HepG2 (cell line): Measurements from ENCODE around the gene DAO. TPM values are rescaled to one million over a fixed set of nuclear protein-coding genes. Genes with fewer than 3 reads are reported as not detected.
A peak's percentile ranks its signal among the peaks of the same experiment; 100 is the strongest.

Experiments
- ATAC-seq: fragments of 200-7000 bp; cut with Tn5 transposase; 3 replicates; pipeline ENCODE4 v1.9.1; 2020; ENCODE audit warnings: mild to moderate bottlenecking, moderate library complexity
- BruUV-seq: library from RNA; stranded (reverse); fragments of 400-500 nt; replicated peaks from 2 replicates; lab custom pipeline; 2021; lab: Mats Ljungman, UMichigan
- CTCF ChIA-PET: fragments of 300-600 bp; formaldehyde crosslinking; extraction: SDS; loops from one replicate; lab custom pipeline; 2021; ENCODE audit warnings: low total read pairs, inconsistent platforms, low intra/inter-chr PET ratio; lab: Yijun Ruan, JAX
- POLR2A ChIA-PET: fragments of 350-600 bp; sonication (Branson Sonifier 250); formaldehyde crosslinking; loops from one replicate; lab custom pipeline; 2020; ENCODE audit warnings: antibody characterized with exemption, inconsistent platforms; lab: Yijun Ruan, JAX
- DNase-seq: peaks from one replicate; pipeline ENCODE4 v3.0.0-alpha.2; 2015; ENCODE audit warnings: low spot score
- FAIRE-seq: peaks from 3 replicates; lab custom pipeline; 2011; peaks lifted over from hg19 to GRCh38; lab: Jason Lieb, UNC
- H2AFZ ChIP-seq: one replicate; pipeline ENCODE4 v1.6.1; 2011; ENCODE audit warnings: low read length, inconsistent platforms
- H3K27ac ChIP-seq: fragments of 300-600 bp; 3 replicates; pipeline ENCODE4 v1.8.0; 2011; ENCODE audit warnings: mixed run types, mild to moderate bottlenecking, mixed read lengths, low read length, inconsistent platforms; ENCODE audit not compliant: insufficient read depth; ENCODE audit errors: extremely low read length
- H3K27me3 ChIP-seq, 2 experiments: fragments of 200-600 bp in 1 of 2; 2 replicates in 1 of 2; 3 replicates in 1 of 2; pipeline versions ENCODE4 v1.6.0 to v1.8.0; 2011; ENCODE audit warnings: low read length in 2 of 2, mild to moderate bottlenecking in 2 of 2, moderate library complexity in 2 of 2, inconsistent platforms in 1 of 2; ENCODE audit not compliant: insufficient read depth in 2 of 2, control insufficient read depth in 1 of 2
- H3K36me3 ChIP-seq, 2 experiments: fragments of 200-600 bp in 1 of 2; replicated peaks in 1 of 2; 2 replicates in 1 of 2; 3 replicates in 1 of 2; pipeline versions ENCODE4 v1.5.1 to v1.8.0; 2011; ENCODE audit warnings: low read length in 2 of 2, inconsistent platforms in 1 of 2; ENCODE audit not compliant: insufficient read depth in 2 of 2, control insufficient read depth in 1 of 2
- H3K4me1 ChIP-seq: 2 replicates; pipeline ENCODE4 v1.5.1; 2012; ENCODE audit warnings: low read length, inconsistent platforms; ENCODE audit not compliant: insufficient read depth
- H3K4me2 ChIP-seq: 2 replicates; pipeline ENCODE4 v1.6.0; 2011; ENCODE audit warnings: low read depth, low read length, inconsistent platforms
- H3K4me3 ChIP-seq, 3 experiments: fragments of 200-600 bp in 1 of 3; sonication (generic), shearing (Covaris generic) in 1 of 3; replicated peaks in 1 of 3; 2 replicates each; pipeline ENCODE4 v1.5.1; 2011 to 2016; ENCODE audit warnings: low read length in 3 of 3, inconsistent platforms in 2 of 3, low read depth in 2 of 3, mild to moderate bottlenecking in 2 of 3, control low read depth in 1 of 3, mixed read lengths in 1 of 3; ENCODE audit not compliant: insufficient read depth in 1 of 3
- H3K79me2 ChIP-seq: one replicate; pipeline ENCODE4 v1.6.1; 2011; ENCODE audit warnings: low read length, inconsistent platforms; ENCODE audit not compliant: insufficient read depth
- H3K9ac ChIP-seq: 2 replicates; pipeline ENCODE4 v1.6.0; 2011; ENCODE audit warnings: mild to moderate bottlenecking, low read depth, low read length, inconsistent platforms; ENCODE audit not compliant: insufficient read depth
- H3K9me3 ChIP-seq: 2 replicates; pipeline ENCODE4 v1.5.1; 2012; ENCODE audit warnings: mild to moderate bottlenecking, low read length
- H4K20me1 ChIP-seq: 2 replicates; pipeline ENCODE4 v1.6.0; 2011; ENCODE audit warnings: inconsistent platforms, mild to moderate bottlenecking, low read length, moderate library complexity; ENCODE audit not compliant: insufficient read depth
- BHLHE40 ChIP-seq: IDR thresholded peaks from 2 replicates; pipeline ENCODE4 v1.6.1; 2011; ENCODE audit warnings: low read length, improper control_type of control experiment
- KDM5A ChIP-seq: fragments of 200-600 bp; sonication (generic); IDR thresholded peaks from 2 replicates; pipeline ENCODE4 v1.7.0; 2018; ENCODE audit warnings: antibody characterized with exemption, mild to moderate bottlenecking, low read length, borderline replicate concordance
- MAZ ChIP-seq, 2 experiments: sonication (generic) in 1 of 2; formaldehyde crosslinking in 1 of 2; IDR thresholded peaks; 2 replicates each; pipeline versions ENCODE4 v1.5.0 to v1.6.1; 2012 to 2020; ENCODE audit warnings: low read depth in 2 of 2, mild to moderate bottlenecking in 2 of 2, borderline replicate concordance in 1 of 2, improper control_type of control experiment in 1 of 2, low read length in 1 of 2, missing genetic modification reagents in 1 of 2, moderate library complexity in 1 of 2
- RXRA ChIP-seq: sonication (generic); formaldehyde crosslinking; IDR thresholded peaks from 2 replicates; pipeline ENCODE4 v1.5.1; 2020; ENCODE audit warnings: missing genetic modification reagents
- SKIL ChIP-seq: sonication (generic); formaldehyde crosslinking; IDR thresholded peaks from 2 replicates; pipeline ENCODE4 v1.8.0; 2022; ENCODE audit warnings: missing genetic modification reagents, mild to moderate bottlenecking, moderate library complexity, borderline replicate concordance
- SP5 ChIP-seq: IDR thresholded peaks from 2 replicates; pipeline ENCODE4 v1.6.1; 2016; ENCODE audit warnings: low read depth, borderline replicate concordance
- SPEN ChIP-seq: sonication (generic); formaldehyde crosslinking; IDR thresholded peaks from 2 replicates; pipeline ENCODE4 v1.5.1; 2020; ENCODE audit warnings: low read depth, mild to moderate bottlenecking, missing genetic modification reagents
- TBX3 ChIP-seq: fragments of 450-650 bp; IDR thresholded peaks from 2 replicates; pipeline ENCODE4 v1.6.1; 2017; ENCODE audit warnings: antibody characterized with exemption, mild to moderate bottlenecking, inconsistent platforms, borderline replicate concordance
- ZNF121 ChIP-seq: sonication (generic); formaldehyde crosslinking; IDR thresholded peaks from 2 replicates; pipeline ENCODE4 v1.5.0; 2020; ENCODE audit warnings: mild to moderate bottlenecking, missing genetic modification reagents
- ZNF276 ChIP-seq: sonication (generic); formaldehyde crosslinking; IDR thresholded peaks from 2 replicates; pipeline ENCODE4 v1.4.0; 2020; ENCODE audit warnings: mild to moderate bottlenecking, low read depth, missing genetic modification reagents
- ZNF550 ChIP-seq: sonication (generic); formaldehyde crosslinking; IDR thresholded peaks from 2 replicates; pipeline ENCODE4 v1.4.0; 2020; ENCODE audit warnings: mild to moderate bottlenecking, missing genetic modification reagents, borderline replicate concordance
- ZNF660 ChIP-seq: sonication (generic); formaldehyde crosslinking; IDR thresholded peaks from 2 replicates; pipeline ENCODE4 v1.5.1; 2020; ENCODE audit warnings: mild to moderate bottlenecking, low read depth, missing genetic modification reagents, borderline replicate concordance
- ZNF672 ChIP-seq: sonication (generic); formaldehyde crosslinking; IDR thresholded peaks from 2 replicates; pipeline ENCODE4 v1.8.1; 2022; ENCODE audit warnings: missing genetic modification reagents
- ZNF678 ChIP-seq: sonication (generic); formaldehyde crosslinking; IDR thresholded peaks from 2 replicates; pipeline ENCODE4 v1.4.0; 2020; ENCODE audit warnings: mild to moderate bottlenecking, missing genetic modification reagents
- ZNF7 ChIP-seq: IDR thresholded peaks from 2 replicates; pipeline ENCODE4 v1.6.1; 2016; ENCODE audit warnings: missing biosample characterization, missing genetic modification reagents
- WGBS: methylation state at CpG from one replicate; pipeline ENCODE4 v1.1.6; 2017; ENCODE audit warnings: low lambda C conversion rate; 5-methylcytosine and 5-hydroxymethylcytosine counted together
- in situ Hi-C: cut with HindIII; loops from 2 replicates; pipeline ENCODE4 v1.10.0; 2017; ENCODE audit warnings: low pct_unique_long_range_greater_than_20kb; ENCODE audit not compliant: extremely low pct_ligation_motif_present
- intact Hi-C: fragments of 100-400 bp; cut with micrococcal nuclease; formaldehyde crosslinking; loops from one replicate; pipeline ENCODE4 v1.10.0; 2022; ENCODE audit not compliant: unreplicated experiment
- polyA plus RNA-seq, 8 experiments: library from polyadenylated mRNA; depleted of rRNA in 3 of 8; stranded (reverse) in 7 of 8; unstranded in 1 of 8; fragments of >200 nt; fragmentation: Illumina TruSeq in 4 of 8; extraction: Trizol in 4 of 8; gene quantifications; 2 replicates each; pipeline versions ENCODE4 v1.2.1 to v1.2.3, GENCODE V29; 2011 to 2016; ENCODE audit warnings: low read depth in 4 of 8, missing spikeins in 1 of 8, mixed read lengths in 1 of 8; ENCODE audit not compliant: insufficient read depth in 1 of 8
- total RNA-seq, 5 experiments: library from RNA; depleted of rRNA; stranded (reverse); fragments of >200 nt; fragmentation: Illumina TruSeq; extraction: Trizol; gene quantifications; 2 replicates each; pipeline ENCODE4 v1.2.3, GENCODE V29; 2016; ENCODE audit warnings: low read depth in 1 of 5

DAO gene
- total and polyA plus RNA-seq, 2 of the 13 experiments (the other 11 are each of a cell fraction or from before 2014, with no cell fraction given), result 0.34 to 0.82 TPM

- intact Hi-C loops, result no loop called here
- CTCF ChIA-PET, result no interaction called here
- H3K27me3 ChIP-seq, result peaks cover 0 to 8% of the 10 kb centered on the region in 2 experiments; a peak in 1 of 5 replicates
- no peak for TF ChIP-seq KDM5A
- TF ChIP-seq ZNF7, result no peak
- peak; percentile 53; the same call in 1 of the 2 replicates for TF ChIP-seq ZNF121 (CRISPR knock-in tag)
- no peak for TF ChIP-seq SP5 (CRISPR knock-in tag)
- TF ChIP-seq RXRA (CRISPR knock-in tag), result no peak
- TF ChIP-seq ZNF672 (CRISPR knock-in tag), result no peak
- TF ChIP-seq, all 625 proteins: peak for 1
- ATAC-seq (no peak), DNase-seq (no peak), FAIRE-seq (no peak)
- in situ Hi-C loops, result no loop called here
- Histone ChIP-seq H3K79me2 (no peaks in the 10 kb centered on the region), H2AFZ (no peak overlapping the region), H3K36me3 (no peaks in the 10 kb centered on the region), H3K4me3 (no peak overlapping the region), H3K4me2 (no peak overlapping the region), H4K20me1 (no peaks in the 10 kb centered on the region), H3K4me1 (0 out of 2 replicates have a peak, but pooled peaks cover 9% of the 10 kb centered on the region), H3K9me3 (no peaks in the 10 kb centered on the region), H3K27ac (no peak overlapping the region), H3K9ac (no peak overlapping the region)
- POLR2A ChIA-PET, result no interaction called here
- no TSS peak for BruUV-seq
- WGBS, result 11% methylated on average over 5 of the region's 5 CpGs
Observed at GRCh38 chr12:108930155-108930554, 50.3 kb downstream of the DAO start.

GRCh38 chr12:108930756-108931155 lies 50.9 kb downstream of the DAO start:
- Histone ChIP-seq H4K20me1 (no peaks in the 10 kb centered on the region), H3K27ac (no peak overlapping the region), H3K4me1 (0 out of 2 replicates have a peak, but pooled peaks cover 9% of the 10 kb centered on the region), H3K4me3 (no peak overlapping the region), H3K36me3 (no peaks in the 10 kb centered on the region), H3K79me2 (no peaks in the 10 kb centered on the region), H3K9me3 (no peaks in the 10 kb centered on the region), H2AFZ (no peak overlapping the region), H3K9ac (no peak overlapping the region), H3K4me2 (no peak overlapping the region), H3K27me3 (peaks cover 0 to 12% of the 10 kb centered on the region in 2 experiments; a peak in 2 of 5 replicates)
- ATAC-seq (no peak), FAIRE-seq (no peak), DNase-seq (no peak)
- in situ Hi-C loops, result no loop called here
- CTCF ChIA-PET, result no interaction called here
- 36% methylated on average over 3 of the region's 3 CpGs for whole genome bisulfite sequencing
- intact Hi-C loops, result no loop called here
- no TSS peak for BruUV-seq
- POLR2A ChIA-PET, result no interaction called here
- TF ChIP-seq ZNF678 (CRISPR knock-in tag) (no peak), TBX3 (no peak), ZNF660 (CRISPR knock-in tag) (no peak), SPEN (CRISPR knock-in tag) (no peak), ZNF550 (CRISPR knock-in tag) (no peak), SKIL (no peak), MAZ (IDR thresholded peaks at IDR 0.05; ENCODE audit: borderline replicate concordance, low read depth, low read length) (no peak), MAZ (CRISPR knock-in tag; IDR thresholded peaks at IDR 0.05; ENCODE audit: low read depth) (no peak), ZNF276 (no peak), BHLHE40 (no peak)
